HCT116 (cell line): ENCODE data around the gene AP3D1. TPM values are rescaled to one million over a fixed set of nuclear protein-coding genes. Genes with fewer than 3 reads are reported as not detected.

Experiments used
- ATAC-seq: fragments of 200-7000 bp; cut with Tn5 transposase; 2 replicates; pipeline ENCODE4 v1.9.1; 2020; ENCODE audit warnings: mild to moderate bottlenecking, moderate library complexity
- BruUV-seq: library from RNA; stranded (reverse); fragments of 400-500 nt; replicated peaks from 2 replicates; lab custom pipeline; 2021; lab: Mats Ljungman, UMichigan
- CTCF ChIA-PET: fragments of 300-600 bp; sonication (Branson Sonifier 250); formaldehyde crosslinking; loops from one replicate; lab custom pipeline; 2021; ENCODE audit warnings: antibody characterized with exemption; lab: Charles Lee
- POLR2A ChIA-PET: fragments of 300-600, 350-600 bp; sonication (Branson Sonifier 250); formaldehyde crosslinking; loops from one replicate; lab custom pipeline; 2021; ENCODE audit warnings: antibody characterized with exemption; lab: Charles Lee
- RAD21 ChIA-PET, 2 experiments: fragments of 300-600 bp; sonication (Branson Sonifier 250); formaldehyde crosslinking; loops; one replicate each; lab custom pipeline; 2023; ENCODE audit warnings: low total read pairs in 2 of 2; ENCODE audit not compliant: uncharacterized antibody in 2 of 2, unreplicated experiment in 2 of 2, low non-redundant PET in 1 of 2; lab: Charles Lee
- DNase-seq: peaks from one replicate; pipeline ENCODE4 v3.0.0-alpha.2; 2010; ENCODE audit warnings: low read depth, low spot score
- H2AFZ ChIP-seq: fragments of 200-600 bp; shearing (Covaris generic), sonication (generic); 2 replicates; pipeline ENCODE4 v1.6.1; 2017; ENCODE audit warnings: low read depth, mixed run types, mixed read lengths, antibody characterized with exemption, low read length; ENCODE audit not compliant: poor library complexity, severe bottlenecking
- H3K27ac ChIP-seq: 2 replicates; pipeline ENCODE4 v1.5.1; 2012; ENCODE audit warnings: low read depth, low read length
- H3K27me3 ChIP-seq: fragments of 200-600 bp; sonication (generic); 2 replicates; pipeline ENCODE4 v1.6.1; 2016; ENCODE audit warnings: mixed run types, low read length, mixed read lengths; ENCODE audit not compliant: insufficient read depth
- H3K36me3 ChIP-seq, 2 experiments: fragments of 200-500 bp in 1 of 2; fragments of 200-600 bp in 1 of 2; sonication (Bioruptor generic) in 1 of 2; sonication (generic) in 1 of 2; 2 replicates each; pipeline versions ENCODE4 v1.5.1 to v1.6.1; 2014 to 2016; ENCODE audit warnings: low read length in 2 of 2, inconsistent platforms in 1 of 2, mixed read lengths in 1 of 2, mixed run types in 1 of 2; ENCODE audit not compliant: insufficient read depth in 2 of 2, control insufficient read depth in 1 of 2
- H3K4me1 ChIP-seq, 2 experiments: fragments of 200-600 bp in 1 of 2; sonication (generic) in 1 of 2; 2 replicates each; pipeline versions ENCODE4 v1.5.1 to v1.6.1; 2012 to 2017; ENCODE audit warnings: low read length in 2 of 2, inconsistent platforms in 1 of 2, mild to moderate bottlenecking in 1 of 2, mixed read lengths in 1 of 2, mixed run types in 1 of 2, moderate library complexity in 1 of 2; ENCODE audit not compliant: insufficient read depth in 2 of 2, control insufficient read depth in 1 of 2
- H3K4me2 ChIP-seq: fragments of 200-600 bp; sonication (generic); 2 replicates; pipeline ENCODE4 v1.6.1; 2017; ENCODE audit warnings: mixed run types, low read length, mixed read lengths
- H3K4me3 ChIP-seq, 2 experiments: fragments of 200-600 bp in 1 of 2; sonication (generic) in 1 of 2; replicated peaks in 1 of 2; 2 replicates each; pipeline ENCODE4 v1.5.1; 2011 to 2016; ENCODE audit warnings: low read length in 2 of 2, control low read depth in 1 of 2, low read depth in 1 of 2, mild to moderate bottlenecking in 1 of 2, mixed read lengths in 1 of 2, mixed run types in 1 of 2
- H3K79me2 ChIP-seq: fragments of 200-600 bp; sonication (generic); 2 replicates; pipeline ENCODE4 v1.6.1; 2017; ENCODE audit warnings: mild to moderate bottlenecking, mixed run types, low read length, moderate library complexity, mixed read lengths; ENCODE audit not compliant: insufficient read depth
- H3K9ac ChIP-seq: fragments of 200-600 bp; sonication (generic); 2 replicates; pipeline ENCODE4 v1.6.1; 2016; ENCODE audit warnings: low read length, mixed read lengths
- H3K9me2 ChIP-seq: fragments of 200-600 bp; sonication (generic), shearing (Covaris generic); 2 replicates; pipeline ENCODE4 v1.6.1; 2017; ENCODE audit warnings: mixed run types, mild to moderate bottlenecking, moderate library complexity; ENCODE audit not compliant: insufficient read depth
- H3K9me3 ChIP-seq, 2 experiments: fragments of 200-500 bp in 1 of 2; fragments of 200-600 bp in 1 of 2; sonication (Bioruptor generic) in 1 of 2; sonication (generic) in 1 of 2; 2 replicates each; pipeline ENCODE4 v1.6.1; 2014 to 2017; ENCODE audit warnings: low read length in 2 of 2, mixed read lengths in 2 of 2, inconsistent platforms in 1 of 2, low read depth in 1 of 2, mild to moderate bottlenecking in 1 of 2, mixed run types in 1 of 2, moderate library complexity in 1 of 2; ENCODE audit not compliant: control insufficient read depth in 1 of 2, insufficient read depth in 1 of 2
- H4K20me1 ChIP-seq: fragments of 200-600 bp; sonication (generic), shearing (Covaris generic); 2 replicates; pipeline ENCODE4 v1.6.1; 2017; ENCODE audit warnings: mixed run types, mild to moderate bottlenecking, moderate library complexity; ENCODE audit not compliant: insufficient read depth
- EGR1 ChIP-seq: IDR thresholded peaks from 2 replicates; pipeline ENCODE4 v1.6.1; 2012; ENCODE audit warnings: low read depth
- POLR2AphosphoS5 ChIP-seq: IDR thresholded peaks from 2 replicates; pipeline ENCODE4 v1.6.1; 2011; ENCODE audit warnings: mild to moderate bottlenecking, low read depth, low read length, moderate library complexity
- RAD21 ChIP-seq: IDR thresholded peaks from 2 replicates; pipeline ENCODE4 v1.6.1; 2012; ENCODE audit warnings: low read depth, mild to moderate bottlenecking
- SRF ChIP-seq: IDR thresholded peaks from 2 replicates; pipeline ENCODE4 v1.6.1; 2012; ENCODE audit warnings: low read depth
- TCF7L2 ChIP-seq: IDR thresholded peaks from 2 replicates; pipeline ENCODE4 v1.7.0; 2011; ENCODE audit warnings: borderline replicate concordance, inconsistent platforms; ENCODE audit not compliant: insufficient read depth, insufficient read length; ENCODE audit errors: extremely low read depth
- intact Hi-C: fragments of 100-400 bp; cut with micrococcal nuclease; formaldehyde crosslinking; loops from 2 replicates; pipeline ENCODE4 v1.10.0; 2022
- total RNA-seq: library from RNA; stranded (reverse); gene quantifications from one replicate; pipeline ENCODE4 v1.2.1, GENCODE V29; 2021; ENCODE audit not compliant: unreplicated experiment
- TF ChIP-seq, protein P1 (sequence below): IDR thresholded peaks from 2 replicates; pipeline ENCODE4 v1.6.1; 2012; ENCODE audit warnings: low read depth
- TF ChIP-seq, protein P2 (sequence below): IDR thresholded peaks from 2 replicates; pipeline ENCODE4 v1.6.1; 2012
- TF ChIP-seq, protein P3 (sequence below): IDR thresholded peaks from 2 replicates; pipeline ENCODE4 v1.6.1; 2011; ENCODE audit warnings: mild to moderate bottlenecking, low read length, moderate library complexity; ENCODE audit not compliant: insufficient replicate concordance; ENCODE audit errors: extremely low read depth

The AP3D1 gene
- total RNA-seq, 1 experiment from 2014 or later = 137 TPM

DNA sequence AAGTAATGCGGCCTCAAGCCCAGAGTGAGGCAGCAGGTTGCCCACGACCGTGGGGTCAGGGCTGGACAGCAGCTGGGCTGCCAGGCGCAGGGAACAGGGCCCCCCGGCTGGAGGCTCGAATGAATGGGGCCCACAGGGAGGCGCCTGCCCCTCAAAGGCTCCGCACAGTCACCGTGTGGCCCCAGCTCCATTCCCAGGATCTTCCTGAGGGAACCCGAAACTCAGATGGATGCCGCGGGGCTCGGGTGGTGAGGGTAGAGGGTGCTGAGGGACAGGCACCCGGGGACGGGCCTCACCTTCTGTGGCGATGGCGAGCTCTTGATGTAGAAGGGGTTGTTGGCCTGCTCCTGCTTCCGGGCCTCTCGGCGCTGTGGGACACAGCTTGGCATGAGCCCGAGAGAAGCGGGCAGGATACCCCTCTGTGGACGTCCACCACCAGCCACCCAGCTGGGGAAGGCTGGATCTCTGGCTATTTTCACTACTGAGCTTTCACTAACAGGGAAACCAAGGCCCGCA lies 35.4 kb downstream of the AP3D1 start:
- Histone ChIP-seq H3K4me3 (no peak overlapping the region), H2AFZ (no peak overlapping the region), H3K27me3 (no peaks in the 10 kb centered on the region), H3K9me3 (no peaks in the 10 kb centered on the region), H3K4me2 (no peak overlapping the region), H4K20me1 (no peaks in the 10 kb centered on the region), H3K79me2 (no peaks in the 10 kb centered on the region), H3K4me1 (no peaks in the 10 kb centered on the region), H3K27ac (no peak overlapping the region), H3K9ac (no peak overlapping the region), H3K36me3 (peaks cover 36 to 48% of the 10 kb centered on the region in 2 experiments; a peak in 3 of 4 replicates), H3K9me2 (no peaks in the 10 kb centered on the region)
- ChIA-PET RAD21 (no interaction called here), CTCF (no interaction called here), POLR2A (no interaction called here)
- DNase-seq (no peak), ATAC-seq (no peak)
- intact Hi-C loops = no loop called here
- TF ChIP-seq, protein P1, sequence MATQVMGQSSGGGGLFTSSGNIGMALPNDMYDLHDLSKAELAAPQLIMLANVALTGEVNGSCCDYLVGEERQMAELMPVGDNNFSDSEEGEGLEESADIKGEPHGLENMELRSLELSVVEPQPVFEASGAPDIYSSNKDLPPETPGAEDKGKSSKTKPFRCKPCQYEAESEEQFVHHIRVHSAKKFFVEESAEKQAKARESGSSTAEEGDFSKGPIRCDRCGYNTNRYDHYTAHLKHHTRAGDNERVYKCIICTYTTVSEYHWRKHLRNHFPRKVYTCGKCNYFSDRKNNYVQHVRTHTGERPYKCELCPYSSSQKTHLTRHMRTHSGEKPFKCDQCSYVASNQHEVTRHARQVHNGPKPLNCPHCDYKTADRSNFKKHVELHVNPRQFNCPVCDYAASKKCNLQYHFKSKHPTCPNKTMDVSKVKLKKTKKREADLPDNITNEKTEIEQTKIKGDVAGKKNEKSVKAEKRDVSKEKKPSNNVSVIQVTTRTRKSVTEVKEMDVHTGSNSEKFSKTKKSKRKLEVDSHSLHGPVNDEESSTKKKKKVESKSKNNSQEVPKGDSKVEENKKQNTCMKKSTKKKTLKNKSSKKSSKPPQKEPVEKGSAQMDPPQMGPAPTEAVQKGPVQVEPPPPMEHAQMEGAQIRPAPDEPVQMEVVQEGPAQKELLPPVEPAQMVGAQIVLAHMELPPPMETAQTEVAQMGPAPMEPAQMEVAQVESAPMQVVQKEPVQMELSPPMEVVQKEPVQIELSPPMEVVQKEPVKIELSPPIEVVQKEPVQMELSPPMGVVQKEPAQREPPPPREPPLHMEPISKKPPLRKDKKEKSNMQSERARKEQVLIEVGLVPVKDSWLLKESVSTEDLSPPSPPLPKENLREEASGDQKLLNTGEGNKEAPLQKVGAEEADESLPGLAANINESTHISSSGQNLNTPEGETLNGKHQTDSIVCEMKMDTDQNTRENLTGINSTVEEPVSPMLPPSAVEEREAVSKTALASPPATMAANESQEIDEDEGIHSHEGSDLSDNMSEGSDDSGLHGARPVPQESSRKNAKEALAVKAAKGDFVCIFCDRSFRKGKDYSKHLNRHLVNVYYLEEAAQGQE = no peak
- no peak for TF ChIP-seq RAD21
- no peak for TF ChIP-seq TCF7L2
- no peak for TF ChIP-seq EGR1
- TF ChIP-seq, protein P2, sequence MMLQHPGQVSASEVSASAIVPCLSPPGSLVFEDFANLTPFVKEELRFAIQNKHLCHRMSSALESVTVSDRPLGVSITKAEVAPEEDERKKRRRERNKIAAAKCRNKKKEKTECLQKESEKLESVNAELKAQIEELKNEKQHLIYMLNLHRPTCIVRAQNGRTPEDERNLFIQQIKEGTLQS = no peak
- no peak for TF ChIP-seq SRF
- no peak for TF ChIP-seq POLR2AphosphoS5
- TF ChIP-seq, protein P3, sequence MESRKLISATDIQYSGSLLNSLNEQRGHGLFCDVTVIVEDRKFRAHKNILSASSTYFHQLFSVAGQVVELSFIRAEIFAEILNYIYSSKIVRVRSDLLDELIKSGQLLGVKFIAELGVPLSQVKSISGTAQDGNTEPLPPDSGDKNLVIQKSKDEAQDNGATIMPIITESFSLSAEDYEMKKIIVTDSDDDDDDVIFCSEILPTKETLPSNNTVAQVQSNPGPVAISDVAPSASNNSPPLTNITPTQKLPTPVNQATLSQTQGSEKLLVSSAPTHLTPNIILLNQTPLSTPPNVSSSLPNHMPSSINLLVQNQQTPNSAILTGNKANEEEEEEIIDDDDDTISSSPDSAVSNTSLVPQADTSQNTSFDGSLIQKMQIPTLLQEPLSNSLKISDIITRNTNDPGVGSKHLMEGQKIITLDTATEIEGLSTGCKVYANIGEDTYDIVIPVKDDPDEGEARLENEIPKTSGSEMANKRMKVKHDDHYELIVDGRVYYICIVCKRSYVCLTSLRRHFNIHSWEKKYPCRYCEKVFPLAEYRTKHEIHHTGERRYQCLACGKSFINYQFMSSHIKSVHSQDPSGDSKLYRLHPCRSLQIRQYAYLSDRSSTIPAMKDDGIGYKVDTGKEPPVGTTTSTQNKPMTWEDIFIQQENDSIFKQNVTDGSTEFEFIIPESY = no peak
- no TSS peak for BruUV-seq
